GM04503 (cell line): Measurements from ENCODE around the gene CENPM.

Experiments
- DNase-seq: peaks from one replicate; pipeline ENCODE4 v3.0.0-alpha.2; 2012; ENCODE audit warnings: low read depth

Gene CENPM

GRCh38 chr22:41913842-41914534, 33.0 kb downstream of the CENPM start:
- DNase-seq: no peak

GRCh38 chr22:41913040-41913719, 33.8 kb downstream of the CENPM start:
- DNase-seq: no peak

GRCh38 chr22:41912338-41913039, 34.5 kb downstream of the CENPM start:
- no peak for DNase-seq

- no peak for DNase-seq
Measured at GRCh38 chr22:41911001-41911611, 35.8 kb downstream of the CENPM start.

- no peak for DNase-seq
Measured at GRCh38 chr22:41910050-41911000, 36.6 kb downstream of the CENPM start.

- DNase-seq: no peak
Measured at GRCh38 chr22:41909310-41910049, 37.5 kb downstream of the CENPM start.

- no peak for DNase-seq
Measured at GRCh38 chr22:41908411-41909309, 38.3 kb downstream of the CENPM start.

GRCh38 chr22:41907436-41908401, 39.2 kb downstream of the CENPM start:
- no peak for DNase-seq

- DNase-seq: no peak
Measured at GRCh38 chr22:41906822-41907221, 40.1 kb downstream of the CENPM start.

- DNase-seq: no peak
Measured at GRCh38 chr22:41905411-41906202, 41.3 kb downstream of the CENPM start.

- DNase-seq: no peak
Measured at GRCh38 chr22:41904450-41905410, 42.2 kb downstream of the CENPM start.

- no peak for DNase-seq
Measured at GRCh38 chr22:41902932-41903421, 44.0 kb downstream of the CENPM start.

- DNase-seq: no peak
Measured at GRCh38 chr22:41902016-41902415, 44.9 kb downstream of the CENPM start.

- no peak for DNase-seq
Measured at GRCh38 chr22:41900652-41901312, 46.2 kb downstream of the CENPM start.

GRCh38 chr22:41899992-41900651, 46.8 kb downstream of the CENPM start:
- DNase-seq: no peak
